Tibial nerve (tissue), 4 donors: ENCODE measurements around the gene GOLPH3L. TPM values are rescaled to one million over a fixed set of nuclear protein-coding genes. Genes with fewer than 3 reads are reported as not detected.
"Not testable (repeated sequence)": the region's sequence is repeated elsewhere in the genome, so short reads cannot be mapped to it uniquely, and the experiment has no call there.

Experiments
- DNase-seq, 2 donors: peaks; one replicate each; pipeline ENCODE4 v3.0.0-alpha.2; 2019; ENCODE audit warnings: low spot score in 2 of 2
- H3K27ac ChIP-seq, 4 donors: fragments of 200-600 bp; sonication (generic) in 3 of 4; one replicate each; pipeline ENCODE4 v1.5.1; 2017 to 2019; ENCODE audit warnings: mild to moderate bottlenecking in 1 of 4
- H3K27me3 ChIP-seq, 2 donors: fragments of 200-600 bp; sonication (generic) in 1 of 2; one replicate each; pipeline versions ENCODE4 v1.5.1 to v1.6.0; 2017 to 2019
- H3K36me3 ChIP-seq, 3 donors: fragments of 200-600 bp; sonication (generic); one replicate each; pipeline ENCODE4 v1.5.1; 2018 to 2019
- H3K4me1 ChIP-seq, 4 donors: fragments of 200-600 bp; sonication (generic) in 3 of 4; one replicate each; pipeline ENCODE4 v1.5.1; 2017 to 2019
- H3K4me3 ChIP-seq, 4 donors: fragments of 200-600 bp; sonication (generic) in 3 of 4; one replicate each; pipeline ENCODE4 v1.5.1; 2017 to 2019; ENCODE audit warnings: mild to moderate bottlenecking in 1 of 4, moderate library complexity in 1 of 4
- H3K9me3 ChIP-seq, 4 donors: fragments of 200-600 bp; sonication (generic) in 3 of 4; one replicate each; pipeline ENCODE4 v1.5.1; 2017 to 2019
- EP300 ChIP-seq, 2 donors: sonication (generic); formaldehyde crosslinking; IDR thresholded peaks; one replicate each; pipeline ENCODE4 v1.6.1; 2017; ENCODE audit warnings: antibody characterized with exemption in 2 of 2, mild to moderate bottlenecking in 1 of 2
- POLR2A ChIP-seq, 2 donors: fragments of 450-650 bp; IDR thresholded peaks; one replicate each; pipeline ENCODE4 v1.6.1; 2017; ENCODE audit warnings: antibody characterized with exemption in 2 of 2, mild to moderate bottlenecking in 2 of 2, moderate library complexity in 2 of 2
- WGBS, 2 donors: methylation state at CpG; one replicate each; pipeline ENCODE4 v1.1.5; 2018; 5-methylcytosine and 5-hydroxymethylcytosine counted together
- total RNA-seq, 4 donors: library from RNA; depleted of rRNA; stranded (reverse); fragments of >200 nt; gene quantifications; one replicate each; pipeline ENCODE4 v1.1.0, GENCODE V29; 2016
- TF ChIP-seq, protein P1 (sequence below), 5 experiments: fragments of 200-600 bp in 3 of 5; fragments of 450-650 bp in 2 of 5; sonication (generic) in 3 of 5; IDR thresholded peaks; one replicate each; pipeline ENCODE4 v1.5.1; 2016 to 2019; ENCODE audit warnings: antibody characterized with exemption in 5 of 5, mild to moderate bottlenecking in 3 of 5, moderate library complexity in 2 of 5

The GOLPH3L gene
- total RNA-seq, 4 donors from 2014 or later = 20.6 to 30.9 (median 26.5) TPM

GRCh38 chr1:150628766-150629114 is 68.2 kb downstream of the GOLPH3L start:
- no peak for DNase-seq
- Histone ChIP-seq H3K4me3 (peak overlapping the region; percentile 59 to 79 (median 64)), H3K27ac (peak overlapping the region; percentile 96 to 99 (median 98))

GRCh38 chr1:150627826-150628410 is 69.0 kb downstream of the GOLPH3L start:
- H3K36me3 ChIP-seq = peaks cover 7 to 43% (median 7%) of the 10 kb centered on the region in 3 donors
- 81 to 89% methylated on average over 5 of the region's 5 CpGs for WGBS, 2 donors
- TF ChIP-seq, protein P1, sequence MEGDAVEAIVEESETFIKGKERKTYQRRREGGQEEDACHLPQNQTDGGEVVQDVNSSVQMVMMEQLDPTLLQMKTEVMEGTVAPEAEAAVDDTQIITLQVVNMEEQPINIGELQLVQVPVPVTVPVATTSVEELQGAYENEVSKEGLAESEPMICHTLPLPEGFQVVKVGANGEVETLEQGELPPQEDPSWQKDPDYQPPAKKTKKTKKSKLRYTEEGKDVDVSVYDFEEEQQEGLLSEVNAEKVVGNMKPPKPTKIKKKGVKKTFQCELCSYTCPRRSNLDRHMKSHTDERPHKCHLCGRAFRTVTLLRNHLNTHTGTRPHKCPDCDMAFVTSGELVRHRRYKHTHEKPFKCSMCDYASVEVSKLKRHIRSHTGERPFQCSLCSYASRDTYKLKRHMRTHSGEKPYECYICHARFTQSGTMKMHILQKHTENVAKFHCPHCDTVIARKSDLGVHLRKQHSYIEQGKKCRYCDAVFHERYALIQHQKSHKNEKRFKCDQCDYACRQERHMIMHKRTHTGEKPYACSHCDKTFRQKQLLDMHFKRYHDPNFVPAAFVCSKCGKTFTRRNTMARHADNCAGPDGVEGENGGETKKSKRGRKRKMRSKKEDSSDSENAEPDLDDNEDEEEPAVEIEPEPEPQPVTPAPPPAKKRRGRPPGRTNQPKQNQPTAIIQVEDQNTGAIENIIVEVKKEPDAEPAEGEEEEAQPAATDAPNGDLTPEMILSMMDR (IDR thresholded peaks at IDR 0.05) = no peak
- peaks cover 0 to 42% (median 15%) of the 10 kb centered on the region in 4 donors for H3K4me1 ChIP-seq
- no peaks in the 10 kb centered on the region for H3K9me3 ChIP-seq
- no peak for DNase-seq
- H3K27me3 ChIP-seq = no peaks in the 10 kb centered on the region
- H3K4me3 ChIP-seq = peak overlapping the region in 3 of 4 donors; percentile 63 to 79 (median 65)
- H3K27ac ChIP-seq = peak overlapping the region; percentile 7 to 99 (median 65)

More at GRCh38 chr1:150628766-150629114, 68.2 kb downstream of the GOLPH3L start:
- Histone ChIP-seq H3K4me1 (peaks cover 0 to 36% (median 13%) of the 10 kb centered on the region in 4 donors), H3K9me3 (no peaks in the 10 kb centered on the region), H3K27me3 (no peaks in the 10 kb centered on the region), H3K36me3 (peaks cover 7 to 37% (median 7%) of the 10 kb centered on the region in 3 donors)
- 1 to 4% methylated on average over 9 of the region's 9 CpGs for WGBS, 2 donors
- TF ChIP-seq POLR2A (IDR thresholded peaks at IDR 0.05) (no peak), EP300 (IDR thresholded peaks at IDR 0.05) (no peak)
- TF ChIP-seq, protein P1 (IDR thresholded peaks at IDR 0.05) = no peak

GRCh38 chr1:150626150-150626549 is 70.8 kb downstream of the GOLPH3L start:
- Histone ChIP-seq H3K27me3 (no peaks in the 10 kb centered on the region), H3K27ac (no peak overlapping the region), H3K4me3 (no peak overlapping the region), H3K4me1 (peaks cover 0 to 54% (median 31%) of the 10 kb centered on the region in 4 donors), H3K36me3 (peaks cover 7 to 47% (median 7%) of the 10 kb centered on the region in 3 donors), H3K9me3 (no peaks in the 10 kb centered on the region)
- TF ChIP-seq POLR2A (IDR thresholded peaks at IDR 0.05) = no peak
- TF ChIP-seq EP300 (IDR thresholded peaks at IDR 0.05) = no peak
- TF ChIP-seq, protein P1 (IDR thresholded peaks at IDR 0.05) = no peak
- DNase-seq = no peak
- WGBS, 2 donors = 97 to 100% methylated on average over 2 of the region's 2 CpGs

DNA sequence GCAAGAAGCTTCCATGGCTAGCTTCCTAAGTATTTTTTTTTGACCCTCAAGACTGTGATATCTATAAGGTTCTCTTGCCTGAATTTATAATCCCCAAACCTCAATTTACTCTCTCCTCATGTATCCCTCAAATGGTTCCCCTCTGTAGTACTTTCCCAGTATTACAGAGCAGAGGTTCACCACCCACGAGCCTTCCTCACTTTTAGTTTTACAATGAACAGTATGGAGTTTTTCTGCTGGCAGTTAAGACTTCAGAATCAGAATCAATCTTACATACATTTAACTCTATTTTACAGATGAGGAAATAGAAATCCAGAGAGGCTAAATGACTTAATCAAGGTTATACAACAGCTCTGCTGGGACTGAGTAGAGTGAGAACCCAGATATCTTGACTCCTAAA is 72.4 kb downstream of the GOLPH3L start:
- Histone ChIP-seq H3K4me1 (peaks cover 0 to 62% (median 40%) of the 10 kb centered on the region in 4 donors), H3K36me3 (peaks cover 7 to 47% (median 7%) of the 10 kb centered on the region in 3 donors)
- H3K4me3 ChIP-seq, H3K27me3 ChIP-seq, DNase-seq, H3K27ac ChIP-seq, H3K9me3 ChIP-seq: not testable (repeated sequence)
- WGBS, 2 donors = 79 to 85% methylated on average over 1 of the region's 1 CpG

DNA sequence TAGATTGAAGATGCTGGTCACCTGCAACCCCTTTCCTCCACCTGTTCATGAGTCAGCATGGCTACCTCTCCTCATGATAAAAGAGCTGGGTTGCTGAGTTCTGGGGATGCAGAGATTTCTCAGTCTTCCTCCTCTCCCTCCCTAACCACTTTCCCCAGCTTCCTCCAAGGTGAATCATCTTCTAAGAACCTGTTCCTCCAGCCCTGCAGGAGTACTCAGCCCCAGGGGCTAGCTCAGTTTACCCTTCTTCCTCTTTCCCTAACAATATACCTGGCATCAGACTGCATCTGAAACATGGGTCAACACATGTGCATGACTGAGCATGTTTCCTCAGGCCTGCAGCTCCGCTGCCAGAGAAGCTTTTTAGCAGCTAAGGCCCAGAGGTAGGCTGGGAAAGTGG is 72.8 kb downstream of the GOLPH3L start:
- H3K9me3 ChIP-seq, H3K27me3 ChIP-seq, DNase-seq, H3K4me3 ChIP-seq: not testable (repeated sequence)
- Histone ChIP-seq H3K36me3 (peaks cover 7 to 47% (median 7%) of the 10 kb centered on the region in 3 donors), H3K4me1 (peaks cover 0 to 66% (median 42%) of the 10 kb centered on the region in 4 donors), H3K27ac (peak overlapping the region in 1 of 4 donors; percentile 40)
- 93 to 100% methylated on average over 1 of the region's 1 CpG for WGBS, 2 donors

DNA sequence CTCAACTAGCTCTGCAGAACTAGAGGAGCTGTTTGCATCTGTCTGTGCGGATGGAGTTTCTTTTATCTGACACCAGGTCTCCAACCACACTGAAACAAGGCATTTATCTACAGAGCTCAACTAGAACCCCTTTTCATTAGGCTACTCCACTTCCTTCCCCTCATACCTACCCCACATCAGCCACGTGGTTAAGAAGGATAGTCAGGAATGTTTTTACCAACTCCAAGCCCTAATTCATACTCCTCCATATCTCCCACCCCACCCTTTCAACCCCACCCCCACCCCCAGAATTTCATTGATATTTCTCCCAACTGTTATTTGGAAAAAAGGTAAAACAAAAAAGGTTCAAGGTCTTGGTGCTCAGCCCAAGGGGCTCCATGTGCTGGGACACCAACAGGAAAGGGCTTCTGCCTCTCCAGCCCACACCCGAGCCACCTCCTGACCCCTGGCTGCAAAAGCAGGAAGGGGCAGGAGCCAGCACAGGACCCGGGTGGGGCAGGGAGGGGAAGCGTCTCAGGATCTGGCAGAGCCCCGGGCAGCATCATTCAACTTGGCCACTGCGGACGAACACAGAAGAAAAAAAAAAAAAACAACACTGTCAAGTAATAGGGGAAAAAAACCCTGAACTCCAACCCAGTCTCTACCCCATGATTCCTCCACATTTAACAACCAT is 74.5 kb downstream of the GOLPH3L start:
- DNase-seq = peak in 1 of 2 donors; percentile 20
- Histone ChIP-seq H3K36me3 (peaks cover 7 to 54% (median 7%) of the 10 kb centered on the region in 3 donors), H3K27ac (peak overlapping the region; percentile 3 to 83 (median 66)), H3K4me1 (peaks cover 0 to 59% (median 35%) of the 10 kb centered on the region in 4 donors), H3K27me3 (no peaks in the 10 kb centered on the region), H3K4me3 (no peak overlapping the region), H3K9me3 (no peaks in the 10 kb centered on the region)
- WGBS, 2 donors = 25 to 32% methylated on average over 8 of the region's 8 CpGs
- TF ChIP-seq POLR2A (IDR thresholded peaks at IDR 0.05) (no peak), EP300 (IDR thresholded peaks at IDR 0.05) (peak in 1 of 2 donors; percentile 8)
- TF ChIP-seq, protein P1 (IDR thresholded peaks at IDR 0.05) = no peak
